SU-DHL-6 (cell line): Measurements from ENCODE around the gene LEPROT.

ENCODE experiments used
- H2AFZ ChIP-seq: fragments of 200-600 bp; sonication (generic); 2 replicates; pipeline ENCODE4 v1.6.1; 2014; ENCODE audit warnings: low read depth, mild to moderate bottlenecking, moderate library complexity, mixed read lengths, antibody characterized with exemption, low read length; ENCODE audit not compliant: severe bottlenecking
- H3F3A ChIP-seq: fragments of 200-600 bp; shearing (Covaris generic); 2 replicates; pipeline ENCODE4 v1.6.0; 2016; ENCODE audit warnings: antibody characterized with exemption, mild to moderate bottlenecking; ENCODE audit not compliant: insufficient read depth
- H3K27ac ChIP-seq: fragments of 200-600 bp; sonication (generic); 2 replicates; pipeline ENCODE4 v1.5.1; 2016; ENCODE audit warnings: low read depth, mild to moderate bottlenecking, low read length, moderate library complexity, mixed read lengths
- H3K27me3 ChIP-seq: fragments of 200-600 bp; sonication (generic), shearing (Covaris generic); 2 replicates; pipeline ENCODE4 v1.6.0; 2014; ENCODE audit warnings: mild to moderate bottlenecking, low read length
- H3K36me3 ChIP-seq: fragments of 200-600 bp; sonication (generic); 2 replicates; pipeline ENCODE4 v1.6.1; 2014; ENCODE audit warnings: mild to moderate bottlenecking, low read length, mixed read lengths
- H3K4me2 ChIP-seq: fragments of 300-600, 200-600 bp; shearing (Covaris generic), sonication (generic); 2 replicates; pipeline ENCODE4 v1.6.0; 2014; ENCODE audit warnings: low read length, low read depth, mild to moderate bottlenecking; ENCODE audit not compliant: poor library complexity, severe bottlenecking
- H3K4me3 ChIP-seq: fragments of 200-600 bp; sonication (generic); 2 replicates; pipeline ENCODE4 v1.5.1; 2014; ENCODE audit warnings: antibody characterized with exemption, low read length, mild to moderate bottlenecking, mixed read lengths; ENCODE audit not compliant: insufficient read depth, poor library complexity, severe bottlenecking
- H3K79me2 ChIP-seq: fragments of 200-600 bp; sonication (generic); 2 replicates; pipeline ENCODE4 v1.6.1; 2014; ENCODE audit warnings: mild to moderate bottlenecking, low read length, moderate library complexity; ENCODE audit not compliant: insufficient read depth
- H3K9ac ChIP-seq: fragments of 200-600 bp; sonication (generic); 2 replicates; pipeline ENCODE4 v1.7.0; 2014; ENCODE audit warnings: mild to moderate bottlenecking, low read length
- H3K9me2 ChIP-seq: fragments of 200-600 bp; sonication (generic); replicated peaks from 2 replicates; pipeline ENCODE4 v1.6.1; 2014; ENCODE audit warnings: low read length; ENCODE audit not compliant: insufficient read depth
- H3K9me3 ChIP-seq: fragments of 200-600 bp; sonication (generic); 2 replicates; pipeline ENCODE4 v1.6.1; 2014; ENCODE audit warnings: low read length, mixed read lengths; ENCODE audit not compliant: insufficient read depth
- H4K20me1 ChIP-seq: fragments of 200-600 bp; sonication (generic); 2 replicates; pipeline ENCODE4 v1.6.1; 2014; ENCODE audit warnings: low read depth, mild to moderate bottlenecking, antibody characterized with exemption, low read length, moderate library complexity, mixed read lengths
- EZH2phosphoT487 ChIP-seq: fragments of 200-600 bp; sonication (generic), shearing (Covaris generic); conservative IDR thresholded peaks from 2 replicates; pipeline ENCODE4 v1.6.1; 2018; ENCODE audit warnings: mild to moderate bottlenecking, antibody characterized with exemption, low read length, moderate library complexity, mixed read lengths
- TF ChIP-seq, protein P1 (sequence below): fragments of 200-600 bp; sonication (generic); IDR thresholded peaks from one replicate; pipeline ENCODE4 v1.5.1; 2017; ENCODE audit warnings: antibody characterized with exemption, mild to moderate bottlenecking, low read length, moderate library complexity; ENCODE audit not compliant: insufficient read depth, poor library complexity, severe bottlenecking

The LEPROT gene

DNA sequence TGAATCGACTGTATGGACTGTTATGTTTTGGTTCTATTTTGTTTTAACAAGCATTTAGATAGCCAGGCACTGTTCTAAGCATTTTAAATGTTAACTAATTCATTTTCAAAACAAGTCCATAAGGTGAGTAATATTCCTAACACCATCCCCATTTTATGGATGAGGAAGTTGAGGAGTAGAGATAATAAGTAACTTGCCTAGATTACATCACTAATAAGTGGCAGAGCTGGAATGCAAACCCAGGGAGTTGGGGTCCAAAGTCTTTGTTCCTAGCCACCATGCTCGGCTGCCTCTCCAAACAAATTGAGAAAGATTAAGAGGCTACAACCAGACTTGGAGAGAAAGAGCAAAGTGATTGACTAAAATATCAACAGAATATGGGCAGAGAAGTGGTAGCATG, 12.6 kb upstream of the LEPROT start:
- H3K79me2 ChIP-seq = no peaks in the 10 kb centered on the region
- no peaks in the 10 kb centered on the region for H4K20me1 ChIP-seq
- H3K9me2 ChIP-seq = no peaks in the 10 kb centered on the region
- no peaks in the 10 kb centered on the region for H3F3A ChIP-seq
- H3K36me3 ChIP-seq = no peaks in the 10 kb centered on the region
- TF ChIP-seq, protein P1, sequence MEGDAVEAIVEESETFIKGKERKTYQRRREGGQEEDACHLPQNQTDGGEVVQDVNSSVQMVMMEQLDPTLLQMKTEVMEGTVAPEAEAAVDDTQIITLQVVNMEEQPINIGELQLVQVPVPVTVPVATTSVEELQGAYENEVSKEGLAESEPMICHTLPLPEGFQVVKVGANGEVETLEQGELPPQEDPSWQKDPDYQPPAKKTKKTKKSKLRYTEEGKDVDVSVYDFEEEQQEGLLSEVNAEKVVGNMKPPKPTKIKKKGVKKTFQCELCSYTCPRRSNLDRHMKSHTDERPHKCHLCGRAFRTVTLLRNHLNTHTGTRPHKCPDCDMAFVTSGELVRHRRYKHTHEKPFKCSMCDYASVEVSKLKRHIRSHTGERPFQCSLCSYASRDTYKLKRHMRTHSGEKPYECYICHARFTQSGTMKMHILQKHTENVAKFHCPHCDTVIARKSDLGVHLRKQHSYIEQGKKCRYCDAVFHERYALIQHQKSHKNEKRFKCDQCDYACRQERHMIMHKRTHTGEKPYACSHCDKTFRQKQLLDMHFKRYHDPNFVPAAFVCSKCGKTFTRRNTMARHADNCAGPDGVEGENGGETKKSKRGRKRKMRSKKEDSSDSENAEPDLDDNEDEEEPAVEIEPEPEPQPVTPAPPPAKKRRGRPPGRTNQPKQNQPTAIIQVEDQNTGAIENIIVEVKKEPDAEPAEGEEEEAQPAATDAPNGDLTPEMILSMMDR = no peak
- TF ChIP-seq EZH2phosphoT487 = no peak
- no peak overlapping the region for H3K9ac ChIP-seq
- H3K27me3 ChIP-seq = no peaks in the 10 kb centered on the region
- H3K4me3 ChIP-seq = no peak overlapping the region
- H2AFZ ChIP-seq = no peak overlapping the region
- H3K4me2 ChIP-seq = no peak overlapping the region
- no peaks in the 10 kb centered on the region for H3K9me3 ChIP-seq
- H3K27ac ChIP-seq = no peak overlapping the region

DNA sequence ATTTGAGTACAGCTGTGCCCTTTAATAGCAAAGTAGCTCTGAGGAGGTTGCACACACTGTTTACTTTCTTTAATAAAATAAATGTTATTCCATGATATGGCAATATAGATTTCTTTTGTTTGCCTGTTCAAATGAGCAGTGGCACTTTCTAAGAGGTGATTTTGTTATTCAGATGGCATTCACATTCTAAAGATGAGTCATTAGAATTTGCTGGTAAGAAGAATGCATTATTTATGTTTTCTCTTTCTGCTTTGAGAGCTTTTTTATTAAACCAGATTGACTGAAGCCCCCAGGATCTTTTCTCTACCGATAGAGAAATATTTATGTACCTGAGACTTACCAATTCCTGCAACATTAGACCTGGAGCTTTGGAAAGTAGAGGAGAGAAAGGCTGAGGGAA, 11.2 kb upstream of the LEPROT start:
- Histone ChIP-seq H3K36me3 (no peaks in the 10 kb centered on the region), H3K79me2 (no peaks in the 10 kb centered on the region), H3K9me2 (no peaks in the 10 kb centered on the region), H3K27ac (no peak overlapping the region), H3K27me3 (no peaks in the 10 kb centered on the region), H3K9ac (no peak overlapping the region), H4K20me1 (no peaks in the 10 kb centered on the region), H3K9me3 (no peaks in the 10 kb centered on the region), H3K4me3 (no peak overlapping the region), H3F3A (no peaks in the 10 kb centered on the region), H3K4me2 (no peak overlapping the region), H2AFZ (no peak overlapping the region)
- TF ChIP-seq, protein P1 = no peak
- no peak for TF ChIP-seq EZH2phosphoT487

DNA sequence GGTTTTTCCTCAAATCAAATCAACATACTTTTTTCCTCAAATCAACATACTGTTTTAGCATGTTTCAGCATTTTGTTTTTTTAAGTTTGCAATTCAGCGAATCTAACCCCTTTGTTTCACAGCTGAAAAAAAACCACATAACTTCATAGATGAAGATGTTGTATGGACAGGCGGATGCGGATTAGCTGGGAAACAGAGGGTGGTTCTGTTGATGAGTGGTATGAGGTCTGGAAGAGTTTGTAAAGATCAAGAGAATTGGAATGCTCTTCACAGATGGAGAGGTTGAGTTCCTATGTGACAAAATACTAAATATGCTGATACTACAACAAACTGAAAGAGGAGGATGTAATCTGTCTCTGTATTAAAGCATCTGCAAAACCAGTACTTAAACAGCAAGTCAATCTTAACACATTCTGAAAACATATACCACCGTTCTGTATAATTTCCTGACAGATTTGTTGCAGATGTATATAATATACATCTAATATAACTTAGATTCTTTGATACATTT, 10.6 kb upstream of the LEPROT start:
- Histone ChIP-seq H3K27me3 (no peaks in the 10 kb centered on the region), H3K9me3 (no peaks in the 10 kb centered on the region), H3K4me3 (no peak overlapping the region), H3K79me2 (no peaks in the 10 kb centered on the region), H3K9me2 (no peaks in the 10 kb centered on the region), H2AFZ (no peak overlapping the region), H3K27ac (no peak overlapping the region), H3K36me3 (no peaks in the 10 kb centered on the region), H3K9ac (no peak overlapping the region), H3K4me2 (no peak overlapping the region), H3F3A (no peaks in the 10 kb centered on the region), H4K20me1 (no peaks in the 10 kb centered on the region)
- no peak for TF ChIP-seq EZH2phosphoT487
- TF ChIP-seq, protein P1 = no peak
